Glutamatergic neuron (in vitro differentiated cells): Measurements from ENCODE around the gene FBXL7. TPM values are rescaled to one million over a fixed set of nuclear protein-coding genes. Genes with fewer than 3 reads are reported as not detected.

ENCODE experiments used
- DNase-seq: peaks from one replicate; pipeline ENCODE4 v3.0.0; 2022
- H3K27ac Mint-ChIP-seq: one replicate; pipeline ENCODE4 v1.8.0; 2020; ENCODE audit warnings: mild to moderate bottlenecking, mixed read lengths, inconsistent platforms; ENCODE audit not compliant: unreplicated experiment
- H3K27me3 Mint-ChIP-seq: one replicate; pipeline ENCODE4 v1.8.0; 2020; ENCODE audit warnings: mild to moderate bottlenecking, moderate library complexity, mixed read lengths, inconsistent platforms; ENCODE audit not compliant: unreplicated experiment
- H3K36me3 Mint-ChIP-seq: one replicate; pipeline ENCODE4 v1.8.0; 2020; ENCODE audit warnings: mild to moderate bottlenecking, mixed read lengths, inconsistent platforms; ENCODE audit not compliant: unreplicated experiment
- H3K4me1 Mint-ChIP-seq: one replicate; pipeline ENCODE4 v1.8.0; 2020; ENCODE audit warnings: mild to moderate bottlenecking, low read depth, mixed read lengths, inconsistent platforms; ENCODE audit not compliant: unreplicated experiment
- H3K4me3 Mint-ChIP-seq: one replicate; pipeline ENCODE4 v1.8.0; 2020; ENCODE audit warnings: mild to moderate bottlenecking, mixed read lengths, inconsistent platforms; ENCODE audit not compliant: unreplicated experiment
- H3K9me3 Mint-ChIP-seq: one replicate; pipeline ENCODE4 v1.8.0; 2020; ENCODE audit warnings: mild to moderate bottlenecking, moderate library complexity, mixed read lengths, inconsistent platforms; ENCODE audit not compliant: unreplicated experiment
- CTCF ChIP-seq: fragments of 200-600 bp; sonication (generic); IDR thresholded peaks from one replicate; pipeline ENCODE4 v1.5.0; 2021; ENCODE audit not compliant: partially characterized antibody, unreplicated experiment
- total RNA-seq: library from RNA; stranded (reverse); fragmentation: NEBNext Ultra II Directional; extraction: Animal tissue kit (Norgen Biotek cat#: 25700); gene quantifications from one replicate; pipeline ENCODE4 v1.2.1, GENCODE V29; 2021; ENCODE audit not compliant: unreplicated experiment

FBXL7 gene
- total RNA-seq, 1 donor from 2014 or later: 25.3 TPM

DNA sequence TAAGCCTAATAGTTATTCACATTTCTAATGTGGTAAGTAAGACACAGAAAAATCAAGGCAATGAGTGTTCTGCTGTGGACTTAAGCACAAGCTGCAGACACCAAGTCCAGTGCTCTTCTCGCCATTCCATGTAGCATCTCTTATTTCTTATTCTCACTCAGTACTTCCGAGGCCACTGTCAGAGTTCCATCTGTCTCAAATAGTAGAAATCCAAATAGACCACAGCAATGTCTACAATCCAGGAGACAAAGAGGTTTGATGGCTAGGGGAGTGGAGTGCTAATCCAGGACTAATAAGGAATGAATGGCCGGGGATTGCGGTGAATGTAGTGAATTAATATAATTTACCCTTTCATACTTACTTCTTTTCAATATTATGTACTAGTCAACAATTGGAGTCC, 147.3 kb downstream of the FBXL7 start:
- no peak for TF ChIP-seq CTCF
- Mint-ChIP-seq H3K4me3 (no peak overlapping the region), H3K27ac (no peak overlapping the region), H3K9me3 (peaks cover 3% of the 10 kb centered on the region), H3K36me3 (no peaks in the 10 kb centered on the region), H3K4me1 (peaks cover 2% of the 10 kb centered on the region), H3K27me3 (no peaks in the 10 kb centered on the region)
- DNase-seq: no peak

DNA sequence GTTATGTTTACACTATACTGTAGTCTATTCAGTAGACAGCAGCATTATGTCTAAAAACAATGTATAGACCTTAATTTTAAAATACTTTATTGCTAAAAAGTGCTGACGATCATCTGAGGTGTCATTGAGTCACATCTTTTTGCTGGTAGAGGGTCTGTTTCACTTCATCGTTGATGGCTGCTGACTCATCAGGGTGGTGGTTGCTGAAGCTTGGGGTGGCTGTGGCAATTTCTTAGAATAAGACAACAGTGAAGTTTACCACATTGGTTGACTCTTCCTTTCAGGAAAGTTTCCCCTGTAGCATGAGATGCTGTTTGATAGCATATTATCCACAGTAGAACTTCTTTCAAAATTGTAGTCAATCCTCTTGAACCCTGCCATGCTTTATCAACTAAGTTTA, 150.3 kb downstream of the FBXL7 start:
- no peak overlapping the region for H3K27ac Mint-ChIP-seq
- H3K9me3 Mint-ChIP-seq: peaks cover 1% of the 10 kb centered on the region
- H3K27me3 Mint-ChIP-seq: no peaks in the 10 kb centered on the region
- H3K4me1 Mint-ChIP-seq: peaks cover 9% of the 10 kb centered on the region
- no peaks in the 10 kb centered on the region for H3K36me3 Mint-ChIP-seq
- DNase-seq: no peak
- no peak for TF ChIP-seq CTCF
- H3K4me3 Mint-ChIP-seq: no peak overlapping the region

GRCh38 chr5:15654779-15655178, 154.8 kb downstream of the FBXL7 start:
- DNase-seq: no peak
- Mint-ChIP-seq H3K36me3 (no peaks in the 10 kb centered on the region), H3K27ac (no peak overlapping the region), H3K4me1 (peaks cover 7% of the 10 kb centered on the region), H3K4me3 (no peak overlapping the region), H3K9me3 (peaks cover 1% of the 10 kb centered on the region), H3K27me3 (no peaks in the 10 kb centered on the region)
- no peak for TF ChIP-seq CTCF

DNA sequence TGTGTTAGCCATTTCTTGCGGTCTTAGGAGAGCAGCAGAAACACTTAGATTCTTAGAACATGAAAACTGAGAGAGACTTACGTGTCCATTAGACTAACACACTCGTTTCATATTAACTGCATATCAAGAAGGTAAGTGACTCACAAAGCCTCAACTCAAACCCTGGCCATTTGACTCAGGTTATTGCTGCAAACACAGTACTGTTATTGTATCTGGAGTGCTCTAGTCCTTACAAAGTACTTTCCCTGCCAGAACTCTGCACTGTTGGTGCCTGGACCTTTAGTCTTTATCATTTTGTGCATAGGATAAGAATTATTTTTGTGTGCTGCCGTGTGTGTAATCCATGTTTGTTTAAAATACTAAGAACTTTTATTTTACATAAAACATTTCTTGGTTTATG, 155.7 kb downstream of the FBXL7 start:
- Mint-ChIP-seq H3K4me1 (peaks cover 7% of the 10 kb centered on the region), H3K27me3 (no peaks in the 10 kb centered on the region), H3K27ac (no peak overlapping the region), H3K4me3 (no peak overlapping the region), H3K9me3 (peaks cover 1% of the 10 kb centered on the region), H3K36me3 (no peaks in the 10 kb centered on the region)
- no peak for TF ChIP-seq CTCF
- DNase-seq: no peak

- H3K9me3 Mint-ChIP-seq: peaks cover 2% of the 10 kb centered on the region
- no peak overlapping the region for H3K27ac Mint-ChIP-seq
- H3K27me3 Mint-ChIP-seq: no peaks in the 10 kb centered on the region
- no peak overlapping the region for H3K4me3 Mint-ChIP-seq
- no peak for DNase-seq
- H3K36me3 Mint-ChIP-seq: peaks cover 9% of the 10 kb centered on the region
- peaks cover 3% of the 10 kb centered on the region for H3K4me1 Mint-ChIP-seq
- no peak for TF ChIP-seq CTCF
Measured at GRCh38 chr5:15664961-15665360, 165.0 kb downstream of the FBXL7 start.
